GM19324 (cell line): Measurements from ENCODE around the gene NACA2.
"Not testable (repeated sequence)": the region's sequence is repeated elsewhere in the genome, so short reads cannot be mapped to it uniquely, and the experiment has no call there.

Experiments used
- ATAC-seq: cut with Tn5 transposase; IDR thresholded peaks from one replicate; pipeline ENCODE4 v1.9.1; 2021; ENCODE audit warnings: mild to moderate bottlenecking, moderate library complexity; ENCODE audit not compliant: unreplicated experiment, low FRiP score

NACA2 gene

DNA sequence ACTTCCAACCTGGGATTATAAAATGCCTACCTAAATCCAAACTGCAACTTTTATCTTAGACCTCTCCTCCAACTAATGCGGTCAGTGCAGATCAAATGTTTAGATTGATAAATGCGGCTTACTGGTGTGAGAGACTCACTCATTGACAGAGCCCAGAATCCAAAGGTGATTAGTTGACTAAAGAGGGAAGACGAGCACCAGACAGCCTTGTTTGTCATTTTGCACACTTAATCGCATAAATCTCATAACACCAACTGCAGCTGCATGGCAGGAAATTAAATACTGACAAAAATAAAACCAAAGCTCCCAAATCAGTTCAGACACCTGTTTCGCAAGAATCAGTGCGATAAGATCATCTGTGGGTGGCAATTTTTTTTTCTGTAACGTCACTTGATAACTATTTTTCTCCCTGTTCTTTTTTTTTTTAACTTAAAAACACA is 35.9 kb downstream of the NACA2 start:
- no peak for ATAC-seq

DNA sequence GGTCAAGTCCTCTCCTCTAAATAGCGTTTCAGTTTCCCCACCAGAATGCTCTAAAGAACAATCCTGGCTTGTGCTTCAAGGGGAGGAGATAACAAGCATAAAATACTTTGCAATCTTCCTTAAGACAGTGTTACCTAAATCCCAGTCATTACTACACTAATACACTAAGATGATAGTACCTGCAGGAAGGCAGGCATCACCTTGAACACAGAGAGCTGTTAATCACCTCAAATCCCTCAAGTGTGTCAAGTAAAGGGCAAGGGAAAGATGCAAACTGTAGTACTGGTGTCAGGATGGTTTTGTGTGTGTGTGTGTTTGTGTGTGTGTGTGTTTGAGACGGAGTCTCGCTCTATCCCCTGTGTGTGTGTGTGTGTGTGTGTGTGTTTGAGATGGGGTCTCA is 36.8 kb downstream of the NACA2 start:
- ATAC-seq = no peak

DNA sequence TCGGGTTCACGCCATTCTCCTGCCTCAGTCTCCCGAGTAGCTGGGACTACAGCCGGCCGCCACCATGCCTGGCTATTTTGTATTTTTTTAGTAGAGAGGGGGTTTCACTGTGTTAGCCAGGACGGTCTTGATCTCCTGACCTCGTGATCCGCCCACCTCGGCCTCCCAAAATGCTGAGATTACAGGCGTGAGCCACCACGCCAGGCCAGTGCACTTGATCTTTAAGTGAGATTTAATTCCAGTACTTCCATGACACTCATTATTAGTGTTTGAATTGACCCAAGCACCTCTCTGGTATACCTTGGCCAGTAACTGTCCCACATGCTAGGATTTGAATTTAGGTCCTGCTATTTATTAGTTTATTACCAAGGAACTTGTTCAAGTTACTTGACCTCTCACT is 38.5 kb downstream of the NACA2 start:
- not testable (repeated sequence) for ATAC-seq

DNA sequence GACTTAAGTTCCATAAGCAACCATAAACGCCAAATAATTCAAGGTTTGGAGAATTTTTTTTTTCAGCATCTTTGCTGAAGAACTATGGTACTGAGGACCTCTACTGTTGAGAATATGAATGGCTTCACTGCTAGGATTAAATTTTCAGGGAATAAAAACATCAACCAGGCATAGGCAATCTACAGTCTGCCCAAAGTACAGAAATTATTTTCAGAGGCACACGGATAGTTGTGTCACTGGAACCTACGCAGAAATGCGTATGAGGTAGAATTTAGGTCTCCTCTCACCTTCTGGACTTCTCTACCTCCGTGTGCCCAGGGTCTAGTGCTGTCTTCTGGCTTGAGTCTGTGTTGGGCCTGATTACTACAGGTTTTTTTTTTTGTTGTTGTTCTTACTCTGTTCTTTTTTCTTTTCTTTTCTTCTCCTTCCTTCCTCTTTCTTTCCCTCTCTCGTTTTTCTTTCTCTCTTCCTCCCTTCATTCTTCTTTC is 39.7 kb downstream of the NACA2 start:
- no peak for ATAC-seq

DNA sequence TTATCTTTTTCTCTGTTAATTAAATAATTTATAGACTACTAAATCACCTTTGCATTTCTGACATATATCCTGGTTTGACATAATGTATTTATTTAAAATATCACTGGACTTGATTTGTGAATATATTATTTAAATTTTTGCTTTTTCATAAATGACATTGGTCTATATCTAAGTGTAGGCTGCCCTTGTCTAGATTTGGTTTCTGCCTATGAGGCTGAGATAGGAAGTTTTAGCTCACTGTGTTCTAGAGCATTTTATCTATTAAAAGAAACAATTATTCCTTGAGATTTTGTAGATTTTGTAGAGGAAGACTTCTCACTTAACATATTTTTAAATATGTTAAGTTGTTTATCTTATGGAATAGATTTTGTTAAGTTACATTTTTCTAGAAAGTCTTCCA is 43.9 kb downstream of the NACA2 start:
- no peak for ATAC-seq

DNA sequence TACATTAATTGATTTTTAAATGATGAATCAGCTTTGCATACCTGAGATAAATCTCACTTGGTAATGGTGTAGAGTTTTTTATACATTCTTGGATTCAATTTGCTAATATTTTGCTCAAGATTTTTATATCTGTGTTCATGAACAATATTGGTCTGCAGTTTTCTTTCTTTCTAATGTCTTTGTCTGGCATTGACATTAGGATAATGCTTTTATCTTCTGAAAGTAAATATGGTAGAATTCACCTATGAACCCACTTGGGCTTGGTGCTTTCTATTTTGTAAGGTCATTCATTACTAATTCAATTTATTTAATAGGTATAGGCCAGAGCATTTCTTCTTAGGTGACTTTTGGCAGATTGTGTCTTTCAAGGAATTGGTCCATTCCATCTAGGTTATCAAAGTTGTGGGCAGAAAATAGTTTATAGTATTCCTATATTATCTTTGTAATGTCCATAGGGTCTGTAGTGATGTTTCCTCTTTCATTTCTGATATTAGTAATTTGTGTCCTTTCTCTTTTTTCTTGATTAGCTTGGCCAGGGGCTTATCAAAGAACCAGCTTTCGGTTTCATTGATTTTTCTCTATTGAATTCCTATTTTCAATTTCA is 45.6 kb downstream of the NACA2 start:
- no peak for ATAC-seq

DNA sequence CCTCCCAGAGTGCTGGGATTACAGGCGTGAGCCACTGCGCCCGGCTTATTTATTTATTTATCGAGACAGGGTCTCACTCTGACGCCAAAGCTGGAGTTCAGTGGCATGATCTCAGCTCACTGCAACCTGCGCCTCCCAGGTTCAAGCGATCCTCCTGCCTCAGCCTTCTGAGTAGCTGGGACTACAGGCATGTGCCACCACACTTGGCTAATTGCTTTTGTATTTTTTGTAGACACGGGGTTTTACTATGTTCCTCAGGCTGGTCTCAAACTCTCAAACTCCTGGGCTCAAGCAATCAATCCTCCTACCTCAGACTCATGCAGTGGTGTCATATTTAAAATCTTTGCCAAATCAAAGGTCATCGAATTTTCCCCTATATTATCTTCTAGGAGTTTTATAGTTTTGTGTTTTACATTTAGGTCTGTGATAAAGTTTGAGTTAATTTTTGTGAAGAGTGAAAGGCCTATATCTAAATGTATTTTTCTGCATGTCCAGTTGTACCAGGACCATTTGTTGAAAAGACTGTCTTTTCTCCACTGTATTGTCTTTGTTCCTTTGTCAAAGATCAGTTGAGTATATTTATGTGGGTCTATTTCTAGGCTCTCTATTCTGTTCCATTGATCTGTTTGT is 47.1 kb downstream of the NACA2 start:
- no peak for ATAC-seq

DNA sequence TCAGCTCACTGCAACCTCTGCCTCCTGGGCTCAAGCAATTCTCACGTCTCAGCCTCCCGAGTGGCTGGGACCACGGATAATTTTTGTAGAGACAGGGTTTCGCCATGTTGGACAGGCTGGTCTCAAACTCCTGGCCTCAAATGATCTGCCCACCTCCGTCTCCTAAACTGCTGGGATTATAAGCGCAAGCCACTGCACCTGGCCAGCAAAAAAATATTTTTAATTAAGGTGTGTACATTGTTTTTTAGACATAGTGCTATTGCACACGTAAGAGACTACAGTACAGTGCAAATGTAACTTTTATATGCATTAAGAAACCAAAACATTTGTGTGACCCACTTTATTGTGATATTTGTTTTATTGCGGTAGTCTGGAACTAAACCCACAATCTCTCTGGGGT is 49.0 kb downstream of the NACA2 start:
- no peak for ATAC-seq

DNA sequence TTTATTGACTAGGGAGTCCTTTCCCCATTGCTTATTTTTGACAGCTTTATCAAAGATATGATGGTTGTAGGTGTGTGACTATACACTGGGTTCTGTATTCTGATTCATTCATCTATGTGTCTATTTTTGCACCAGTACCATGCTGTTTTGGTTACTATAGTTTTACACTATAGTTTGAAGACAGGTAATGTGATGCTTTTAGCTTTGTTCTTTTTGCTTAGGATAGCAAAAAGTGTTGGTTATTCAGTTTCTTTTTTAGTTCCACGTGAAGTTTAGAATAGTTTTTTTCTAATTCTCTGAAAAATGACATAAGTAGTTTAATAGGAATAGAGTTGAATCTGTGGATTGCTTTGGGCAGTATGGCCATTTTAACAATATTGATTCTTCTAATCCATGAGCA is 50.1 kb downstream of the NACA2 start:
- no peak for ATAC-seq
